Parathyroid adenoma (tissue), 2 donors: ENCODE measurements around the gene GPR171.

Source experiments
- H2AFZ ChIP-seq: fragments of 300-600 bp; sonication (generic); one replicate; pipeline ENCODE4 v1.7.0; 2017; ENCODE audit warnings: antibody characterized with exemption, mild to moderate bottlenecking
- H3K27ac ChIP-seq: fragments of 300-600 bp; sonication (generic); one replicate; pipeline ENCODE4 v1.7.0; 2017
- H3K27me3 ChIP-seq: fragments of 300-600 bp; sonication (generic); one replicate; pipeline ENCODE4 v1.7.0; 2017; ENCODE audit warnings: low read length; ENCODE audit not compliant: control insufficient read depth, insufficient read depth
- H3K36me3 ChIP-seq: fragments of 300-600 bp; sonication (generic); one replicate; pipeline ENCODE4 v1.7.0; 2017; ENCODE audit warnings: low read length; ENCODE audit not compliant: control insufficient read depth, insufficient read depth
- H3K4me1 ChIP-seq: fragments of 300-600 bp; sonication (generic); one replicate; pipeline ENCODE4 v1.7.0; 2017; ENCODE audit warnings: control low read depth
- H3K4me2 ChIP-seq: fragments of 300-600 bp; sonication (generic); one replicate; pipeline ENCODE4 v1.7.0; 2017; ENCODE audit warnings: low read length
- H3K4me3 ChIP-seq: fragments of 300-600 bp; sonication (generic); one replicate; pipeline ENCODE4 v1.7.0; 2017; ENCODE audit warnings: low read depth, low read length
- H3K79me2 ChIP-seq: fragments of 300-600 bp; sonication (generic); one replicate; pipeline ENCODE4 v1.7.0; 2017; ENCODE audit warnings: control low read depth
- H3K9ac ChIP-seq: fragments of 300-600 bp; sonication (generic); one replicate; pipeline ENCODE4 v1.7.0; 2017; ENCODE audit warnings: mild to moderate bottlenecking
- H3K9me3 ChIP-seq: fragments of 300-600 bp; sonication (generic); one replicate; pipeline ENCODE4 v1.7.0; 2017; ENCODE audit warnings: low read length; ENCODE audit not compliant: control insufficient read depth
- TF ChIP-seq, protein P1 (sequence below): fragments of 300-600 bp; sonication (generic); IDR thresholded peaks from one replicate; pipeline ENCODE4 v1.7.0; 2017; ENCODE audit warnings: antibody characterized with exemption, mild to moderate bottlenecking
- donor health status: primary hyperparathyroidism.

Gene GPR171

DNA sequence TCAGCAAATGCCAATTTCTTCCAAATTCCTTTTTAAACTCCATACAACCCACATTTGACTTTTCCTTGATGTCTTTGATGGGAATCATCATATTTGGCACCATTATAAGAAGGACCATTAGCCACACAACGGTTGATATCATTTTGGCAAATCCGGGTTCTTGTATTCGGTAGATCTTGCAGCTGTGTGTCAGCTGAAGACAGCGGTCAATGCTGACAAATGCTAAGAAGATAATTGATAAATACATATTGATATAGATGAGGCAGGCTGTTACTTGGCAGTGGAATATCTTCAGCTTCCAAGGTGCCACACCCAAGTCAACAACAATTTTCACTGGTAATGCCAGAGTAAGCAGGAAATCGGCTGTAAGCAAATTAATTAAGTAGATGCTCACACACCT lies 4.2 kb downstream of the GPR171 start:
- TF ChIP-seq, protein P1, sequence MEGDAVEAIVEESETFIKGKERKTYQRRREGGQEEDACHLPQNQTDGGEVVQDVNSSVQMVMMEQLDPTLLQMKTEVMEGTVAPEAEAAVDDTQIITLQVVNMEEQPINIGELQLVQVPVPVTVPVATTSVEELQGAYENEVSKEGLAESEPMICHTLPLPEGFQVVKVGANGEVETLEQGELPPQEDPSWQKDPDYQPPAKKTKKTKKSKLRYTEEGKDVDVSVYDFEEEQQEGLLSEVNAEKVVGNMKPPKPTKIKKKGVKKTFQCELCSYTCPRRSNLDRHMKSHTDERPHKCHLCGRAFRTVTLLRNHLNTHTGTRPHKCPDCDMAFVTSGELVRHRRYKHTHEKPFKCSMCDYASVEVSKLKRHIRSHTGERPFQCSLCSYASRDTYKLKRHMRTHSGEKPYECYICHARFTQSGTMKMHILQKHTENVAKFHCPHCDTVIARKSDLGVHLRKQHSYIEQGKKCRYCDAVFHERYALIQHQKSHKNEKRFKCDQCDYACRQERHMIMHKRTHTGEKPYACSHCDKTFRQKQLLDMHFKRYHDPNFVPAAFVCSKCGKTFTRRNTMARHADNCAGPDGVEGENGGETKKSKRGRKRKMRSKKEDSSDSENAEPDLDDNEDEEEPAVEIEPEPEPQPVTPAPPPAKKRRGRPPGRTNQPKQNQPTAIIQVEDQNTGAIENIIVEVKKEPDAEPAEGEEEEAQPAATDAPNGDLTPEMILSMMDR, result no peak

DNA sequence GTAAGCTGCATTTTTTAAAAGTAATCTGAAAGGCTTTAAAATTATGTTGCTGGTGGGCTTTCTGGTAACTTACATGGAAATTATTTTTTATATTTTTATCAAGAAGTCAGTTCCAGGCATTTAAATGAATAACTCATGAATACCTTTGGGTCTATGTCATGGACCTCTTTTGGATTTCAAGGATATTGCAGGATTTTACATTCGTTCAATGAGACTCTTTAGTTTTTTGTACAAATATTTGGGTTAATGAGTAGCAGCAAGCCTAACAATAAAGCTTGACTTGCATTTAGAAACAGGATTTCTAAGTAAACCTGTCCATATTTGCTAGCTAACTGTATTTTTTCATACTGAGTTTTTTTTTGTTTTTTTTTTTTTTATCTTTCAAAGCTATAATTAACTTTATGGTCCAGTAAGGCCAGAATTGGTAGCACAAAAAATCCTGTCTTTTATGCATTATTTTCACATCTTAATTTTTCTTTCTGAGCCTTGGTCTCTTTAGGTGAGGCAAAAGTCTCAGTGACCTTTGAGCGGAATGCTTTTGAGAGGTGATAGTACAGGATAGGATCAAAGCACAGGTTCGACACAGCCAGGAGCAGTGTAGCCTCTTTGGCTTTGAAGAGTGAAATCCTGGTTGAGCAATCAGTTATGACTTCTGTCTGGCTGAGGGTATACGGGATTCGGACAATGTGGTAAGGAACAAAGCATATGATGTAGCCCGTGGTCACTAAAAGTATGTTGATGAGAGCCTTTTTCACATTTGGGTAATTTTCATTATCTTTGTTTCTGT lies 4.8 kb downstream of the GPR171 start:
- TF ChIP-seq, protein P1, result no peak
- Histone ChIP-seq H3K4me3 (no peak overlapping the region), H3K27me3 (no peaks in the 10 kb centered on the region), H3K4me1 (no peaks in the 10 kb centered on the region), H3K9ac (no peak overlapping the region), H3K9me3 (no peaks in the 10 kb centered on the region), H3K27ac (no peak overlapping the region), H3K79me2 (no peaks in the 10 kb centered on the region), H3K4me2 (no peak overlapping the region), H2AFZ (no peak overlapping the region), H3K36me3 (no peaks in the 10 kb centered on the region)

More for the DNA sequence above, 4.2 kb downstream of the GPR171 start:
- Histone ChIP-seq H3K27ac (no peak overlapping the region), H2AFZ (no peak overlapping the region), H3K79me2 (no peaks in the 10 kb centered on the region), H3K9ac (no peak overlapping the region), H3K4me2 (no peak overlapping the region), H3K4me1 (no peaks in the 10 kb centered on the region), H3K27me3 (no peaks in the 10 kb centered on the region), H3K9me3 (no peaks in the 10 kb centered on the region), H3K36me3 (no peaks in the 10 kb centered on the region), H3K4me3 (no peak overlapping the region)

DNA sequence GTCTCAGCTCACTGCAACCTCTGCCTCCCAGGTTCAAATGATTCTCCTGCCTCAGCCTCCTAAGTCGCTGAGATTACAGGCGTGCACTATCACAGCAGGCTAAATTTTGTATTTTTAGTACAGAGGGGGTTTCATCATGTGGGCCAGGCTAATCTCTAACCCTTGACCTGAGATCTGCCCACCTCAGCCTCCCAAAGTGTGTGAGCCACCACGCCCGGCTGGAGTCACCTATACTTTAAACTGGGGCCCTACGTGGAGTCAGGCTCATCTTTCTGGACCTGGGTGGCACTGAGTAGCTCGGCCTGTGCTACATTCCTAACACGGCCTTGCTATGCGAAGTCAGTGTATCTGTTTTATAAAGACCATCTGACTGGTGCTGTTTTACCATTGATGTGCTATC lies 5.8 kb downstream of the GPR171 start:
- no peaks in the 10 kb centered on the region for H3K36me3 ChIP-seq
- no peak overlapping the region for H3K27ac ChIP-seq
- H3K4me3 ChIP-seq, result no peak overlapping the region
- no peaks in the 10 kb centered on the region for H3K79me2 ChIP-seq
- H3K4me2 ChIP-seq, result no peak overlapping the region
- no peaks in the 10 kb centered on the region for H3K27me3 ChIP-seq
- TF ChIP-seq, protein P1, result no peak
- H3K9me3 ChIP-seq, result no peaks in the 10 kb centered on the region
- no peak overlapping the region for H2AFZ ChIP-seq
- no peaks in the 10 kb centered on the region for H3K4me1 ChIP-seq
- H3K9ac ChIP-seq, result no peak overlapping the region

DNA sequence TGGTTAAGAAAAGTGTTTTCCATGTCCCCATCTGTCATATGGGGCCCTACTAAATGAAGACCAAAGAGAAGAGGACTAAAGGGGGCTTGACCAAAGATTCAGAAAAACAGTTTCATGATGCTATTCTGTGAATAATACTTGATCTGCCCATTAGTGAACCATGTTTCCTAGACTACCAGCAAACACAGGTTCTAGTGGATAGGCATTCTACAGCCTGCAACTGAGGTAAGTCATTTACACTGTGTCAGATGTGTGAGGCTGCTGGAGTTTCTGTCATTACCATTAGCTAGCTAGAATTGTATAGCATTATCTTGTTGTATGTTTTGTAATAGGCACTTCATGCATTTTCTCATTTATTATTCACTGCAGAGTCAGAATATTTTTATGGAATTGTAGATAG lies 6.6 kb downstream of the GPR171 start:
- H3K4me1 ChIP-seq, result no peaks in the 10 kb centered on the region
- no peak overlapping the region for H3K4me3 ChIP-seq
- no peaks in the 10 kb centered on the region for H3K27me3 ChIP-seq
- no peaks in the 10 kb centered on the region for H3K79me2 ChIP-seq
- H2AFZ ChIP-seq, result no peak overlapping the region
- H3K4me2 ChIP-seq, result no peak overlapping the region
- no peak overlapping the region for H3K9ac ChIP-seq
- H3K9me3 ChIP-seq, result no peaks in the 10 kb centered on the region
- TF ChIP-seq, protein P1, result no peak
- H3K27ac ChIP-seq, result no peak overlapping the region
- no peaks in the 10 kb centered on the region for H3K36me3 ChIP-seq

DNA sequence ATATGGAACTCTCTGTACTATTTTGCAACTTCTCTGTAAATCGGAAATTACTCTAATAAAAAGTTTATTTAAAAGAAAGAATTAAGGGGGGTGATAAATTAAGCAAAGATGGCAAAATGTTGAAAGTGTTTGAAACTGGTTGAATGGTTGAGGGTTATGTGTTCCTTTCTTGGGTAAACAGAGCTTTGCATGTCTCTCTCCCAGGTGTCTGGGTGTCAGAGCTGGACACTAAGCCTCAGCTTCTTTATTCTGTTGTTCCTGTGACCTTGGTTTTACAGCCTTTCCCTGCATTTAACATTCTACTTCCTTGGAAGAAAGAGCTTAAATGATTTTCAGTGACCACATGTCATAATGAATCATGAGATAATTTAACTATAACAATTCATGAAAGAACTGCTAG lies 7.2 kb downstream of the GPR171 start:
- Histone ChIP-seq H3K9ac (no peak overlapping the region), H3K36me3 (no peaks in the 10 kb centered on the region), H3K79me2 (no peaks in the 10 kb centered on the region), H3K4me2 (no peak overlapping the region), H2AFZ (no peak overlapping the region), H3K27ac (no peak overlapping the region), H3K4me3 (no peak overlapping the region), H3K4me1 (no peaks in the 10 kb centered on the region), H3K9me3 (no peaks in the 10 kb centered on the region), H3K27me3 (no peaks in the 10 kb centered on the region)
- TF ChIP-seq, protein P1, result no peak
